ENCODE measurements around the gene YIF1B.

YIF1B gene

DNA sequence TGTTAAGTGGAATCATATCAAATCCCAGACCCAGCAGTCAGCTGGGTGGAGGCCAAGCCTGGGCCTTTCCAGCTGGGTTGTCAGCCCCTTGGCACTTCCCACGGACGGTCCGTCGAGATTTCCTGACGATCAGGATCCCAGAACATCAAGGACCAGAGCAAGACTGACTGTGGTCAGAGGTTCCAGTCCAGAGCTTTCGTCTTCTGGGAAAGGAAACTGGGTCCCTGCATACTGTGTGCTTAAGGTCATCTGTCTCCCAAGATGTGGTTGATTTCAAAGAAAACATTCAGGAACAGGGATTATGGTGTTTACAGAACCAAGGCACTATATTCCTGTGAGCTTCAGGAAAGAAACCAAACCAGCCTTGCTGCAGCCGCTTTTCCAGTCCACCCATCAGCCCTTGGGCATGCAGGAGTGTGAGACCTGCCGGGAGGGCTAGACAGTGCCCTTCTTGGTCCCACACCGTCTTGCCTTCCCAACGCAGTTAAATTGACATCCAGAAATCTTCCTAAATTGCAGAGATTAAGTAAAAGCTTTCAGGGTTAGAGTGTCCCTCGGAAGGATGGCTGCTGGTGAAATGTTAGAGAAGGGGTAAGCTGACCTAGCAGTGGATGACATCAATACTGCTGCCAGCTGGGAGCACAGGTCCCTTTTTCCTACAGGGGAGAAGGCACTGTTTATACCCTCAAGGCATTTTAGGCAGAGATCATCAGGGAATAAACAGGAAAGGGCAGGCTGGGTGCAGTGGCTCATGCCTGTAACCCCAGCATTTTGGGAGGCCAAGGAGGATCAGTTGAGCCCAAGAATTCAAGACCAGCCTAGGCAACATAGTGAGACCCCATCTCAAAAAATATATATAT, 16.7 kb downstream of the YIF1B start:
- TF ChIP-seq EZH2 (optimal IDR thresholded peaks at IDR 0.05; ENCODE audit: low read depth, low read length) (no peak), EZH2phosphoT487 (IDR thresholded peaks at IDR 0.05; ENCODE audit: low read length) (no peak)
- TF ChIP-seq, protein P1, sequence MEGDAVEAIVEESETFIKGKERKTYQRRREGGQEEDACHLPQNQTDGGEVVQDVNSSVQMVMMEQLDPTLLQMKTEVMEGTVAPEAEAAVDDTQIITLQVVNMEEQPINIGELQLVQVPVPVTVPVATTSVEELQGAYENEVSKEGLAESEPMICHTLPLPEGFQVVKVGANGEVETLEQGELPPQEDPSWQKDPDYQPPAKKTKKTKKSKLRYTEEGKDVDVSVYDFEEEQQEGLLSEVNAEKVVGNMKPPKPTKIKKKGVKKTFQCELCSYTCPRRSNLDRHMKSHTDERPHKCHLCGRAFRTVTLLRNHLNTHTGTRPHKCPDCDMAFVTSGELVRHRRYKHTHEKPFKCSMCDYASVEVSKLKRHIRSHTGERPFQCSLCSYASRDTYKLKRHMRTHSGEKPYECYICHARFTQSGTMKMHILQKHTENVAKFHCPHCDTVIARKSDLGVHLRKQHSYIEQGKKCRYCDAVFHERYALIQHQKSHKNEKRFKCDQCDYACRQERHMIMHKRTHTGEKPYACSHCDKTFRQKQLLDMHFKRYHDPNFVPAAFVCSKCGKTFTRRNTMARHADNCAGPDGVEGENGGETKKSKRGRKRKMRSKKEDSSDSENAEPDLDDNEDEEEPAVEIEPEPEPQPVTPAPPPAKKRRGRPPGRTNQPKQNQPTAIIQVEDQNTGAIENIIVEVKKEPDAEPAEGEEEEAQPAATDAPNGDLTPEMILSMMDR (IDR thresholded peaks at IDR 0.05; ENCODE audit: low read length): no peak
- H3K4me1 ChIP-seq (ENCODE audit: low read length): no peaks in the 10 kb centered on the region
- no peak overlapping the region for H3K4me3 ChIP-seq (ENCODE audit: low read length)
- no peak overlapping the region for H3K9ac ChIP-seq (ENCODE audit: low read length)
- H3F3A ChIP-seq (ENCODE audit: insufficient read depth, low read length): no peaks in the 10 kb centered on the region
- no peaks in the 10 kb centered on the region for H4K20me1 ChIP-seq (ENCODE audit: insufficient read depth, low read length)
- no peak for DNase-seq
- no peaks in the 10 kb centered on the region for H3K36me3 ChIP-seq (replicated peaks; ENCODE audit: insufficient read depth, low read length)
- H3K27ac ChIP-seq (ENCODE audit: low read length): no peak overlapping the region
- H3K4me2 ChIP-seq (ENCODE audit: low read depth, low read length): no peak overlapping the region
- no peaks in the 10 kb centered on the region for H3K9me2 ChIP-seq (replicated peaks; ENCODE audit: insufficient read depth, low read length)
- no peaks in the 10 kb centered on the region for H3K79me2 ChIP-seq (ENCODE audit: low read length)
- no peaks in the 10 kb centered on the region for H3K9me3 ChIP-seq (replicated peaks; ENCODE audit: insufficient read depth, low read length)
- peaks cover 8% of the 10 kb centered on the region; the same call in 1 of the 2 replicates for H3K27me3 ChIP-seq (replicated peaks; ENCODE audit: insufficient read depth, low read length)
- no peak overlapping the region for H2AFZ ChIP-seq (ENCODE audit: low read length)

DNA sequence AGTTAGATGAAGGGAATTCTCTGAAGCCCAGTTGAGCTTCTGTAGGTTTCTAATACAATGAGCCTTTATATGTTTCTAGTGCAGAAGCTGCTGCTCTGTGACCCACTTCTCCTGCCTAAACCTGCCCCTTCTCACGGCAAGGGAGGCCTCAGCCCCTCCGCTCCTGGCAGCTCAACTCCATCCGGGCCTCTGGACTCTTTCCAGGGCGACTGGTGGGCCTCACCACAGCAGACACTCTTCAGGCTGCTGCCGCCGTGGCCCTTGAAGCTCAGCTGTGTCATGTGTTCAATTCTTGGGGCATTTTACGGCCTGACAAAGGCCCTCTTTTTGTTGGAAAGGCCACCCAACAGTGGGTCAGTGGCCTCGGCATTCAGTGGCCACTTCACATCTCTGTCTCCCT, 21.7 kb downstream of the YIF1B start:
- H4K20me1 ChIP-seq (ENCODE audit: insufficient read depth, low read length): no peaks in the 10 kb centered on the region

DNA sequence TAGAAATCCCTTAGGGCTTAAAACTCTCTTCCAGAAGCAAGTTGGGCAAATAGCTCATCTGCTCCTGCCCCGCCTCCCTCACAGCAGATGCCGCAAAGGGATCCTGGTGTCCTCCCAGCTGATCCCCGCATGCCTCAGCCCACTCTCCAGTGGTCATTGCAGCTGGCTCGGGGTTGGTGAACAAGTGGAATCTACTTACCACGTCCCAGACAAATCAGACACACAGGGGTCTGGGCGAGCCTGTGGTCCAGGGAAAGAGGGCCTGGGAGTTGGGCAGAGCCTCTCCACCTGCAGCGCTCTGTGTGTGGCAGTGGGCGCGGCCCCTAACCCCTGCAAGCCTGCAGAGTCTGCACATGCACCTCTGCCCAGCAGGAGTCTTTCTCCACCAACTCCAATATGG, 22.5 kb downstream of the YIF1B start:
- Histone ChIP-seq H3K9me3 (replicated peaks; ENCODE audit: insufficient read depth, low read length) (no peaks in the 10 kb centered on the region), H3K4me2 (ENCODE audit: low read depth, low read length) (no peak overlapping the region), H3K9me2 (replicated peaks; ENCODE audit: insufficient read depth, low read length) (no peaks in the 10 kb centered on the region), H3K27ac (ENCODE audit: low read length) (no peak overlapping the region), H3K9ac (ENCODE audit: low read length) (no peak overlapping the region), H3K36me3 (replicated peaks; ENCODE audit: insufficient read depth, low read length) (no peaks in the 10 kb centered on the region), H3K27me3 (replicated peaks; ENCODE audit: insufficient read depth, low read length) (peaks cover 24% of the 10 kb centered on the region), H2AFZ (ENCODE audit: low read length) (no peak overlapping the region), H3K4me1 (ENCODE audit: low read length) (no peaks in the 10 kb centered on the region), H4K20me1 (ENCODE audit: insufficient read depth, low read length) (no peaks in the 10 kb centered on the region), H3F3A (ENCODE audit: insufficient read depth, low read length) (no peaks in the 10 kb centered on the region), H3K79me2 (ENCODE audit: low read length) (no peaks in the 10 kb centered on the region), H3K4me3 (ENCODE audit: low read length) (no peak overlapping the region)
- TF ChIP-seq EZH2 (optimal IDR thresholded peaks at IDR 0.05; ENCODE audit: low read depth, low read length) (no peak), EZH2phosphoT487 (IDR thresholded peaks at IDR 0.05; ENCODE audit: low read length) (no peak)
- TF ChIP-seq, protein P1 (IDR thresholded peaks at IDR 0.05; ENCODE audit: low read length): no peak
- DNase-seq: no peak

More for the DNA sequence above, 21.7 kb downstream of the YIF1B start:
- H3K9me2 ChIP-seq (replicated peaks; ENCODE audit: insufficient read depth, low read length): no peaks in the 10 kb centered on the region
- no peak overlapping the region for H3K4me3 ChIP-seq (ENCODE audit: low read length)
- DNase-seq: no peak
- H2AFZ ChIP-seq (ENCODE audit: low read length): no peak overlapping the region
- no peak overlapping the region for H3K27ac ChIP-seq (ENCODE audit: low read length)
- H3K36me3 ChIP-seq (replicated peaks; ENCODE audit: insufficient read depth, low read length): no peaks in the 10 kb centered on the region
- no peak overlapping the region for H3K4me2 ChIP-seq (ENCODE audit: low read depth, low read length)
- no peaks in the 10 kb centered on the region for H3F3A ChIP-seq (ENCODE audit: insufficient read depth, low read length)
- H3K9me3 ChIP-seq (replicated peaks; ENCODE audit: insufficient read depth, low read length): no peaks in the 10 kb centered on the region
- H3K4me1 ChIP-seq (ENCODE audit: low read length): no peaks in the 10 kb centered on the region
- no peak overlapping the region for H3K9ac ChIP-seq (ENCODE audit: low read length)
- H3K79me2 ChIP-seq (ENCODE audit: low read length): no peaks in the 10 kb centered on the region
- H3K27me3 ChIP-seq (replicated peaks; ENCODE audit: insufficient read depth, low read length): peaks cover 25% of the 10 kb centered on the region
- TF ChIP-seq EZH2phosphoT487 (IDR thresholded peaks at IDR 0.05; ENCODE audit: low read length): no peak
- TF ChIP-seq, protein P1 (IDR thresholded peaks at IDR 0.05; ENCODE audit: low read length): no peak

Data from MM.1S (cell line).